ENCODE data around the gene SLIT3.

Gene SLIT3

DNA sequence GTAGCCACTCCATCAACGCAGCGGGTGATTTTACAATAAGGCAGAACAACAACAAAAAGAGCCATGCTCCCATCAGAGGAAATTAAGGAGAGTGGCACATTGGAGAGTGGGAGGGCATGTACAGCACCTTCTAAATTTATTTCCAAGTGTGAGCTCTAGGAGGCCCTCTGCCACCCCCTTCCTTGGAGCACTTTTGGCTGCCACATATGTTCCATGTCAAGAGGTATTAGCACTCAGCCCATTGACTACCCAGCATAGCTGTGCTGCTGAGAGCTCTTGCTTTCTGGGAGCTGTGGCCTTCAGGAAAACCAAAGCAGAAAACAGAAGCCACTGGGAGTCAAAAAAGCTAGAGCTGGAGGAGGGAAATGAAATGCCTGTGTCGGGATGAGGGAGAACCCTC lies 521.6 kb downstream of the SLIT3 start:
- DNase-seq: no peak

DNA sequence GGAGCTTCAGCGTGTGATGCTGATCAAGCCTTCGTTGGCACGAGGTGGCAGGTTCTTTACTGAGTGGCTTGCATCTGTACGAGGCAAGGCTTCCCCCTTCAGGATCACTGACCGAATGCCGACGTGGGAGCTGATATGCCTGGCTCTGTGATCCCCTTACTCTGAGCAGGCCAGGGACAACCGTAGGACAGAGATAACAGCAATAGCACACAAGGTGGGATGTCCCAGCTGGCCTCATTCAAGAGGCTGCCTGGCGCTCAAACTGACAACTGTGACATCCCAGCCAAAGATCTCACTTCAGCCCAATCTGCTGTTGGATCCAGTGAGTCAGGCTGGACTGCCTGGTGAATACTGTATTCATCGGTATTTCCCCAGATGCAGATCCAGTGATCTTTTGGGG lies 522.4 kb downstream of the SLIT3 start:
- DNase-seq: no peak

DNA sequence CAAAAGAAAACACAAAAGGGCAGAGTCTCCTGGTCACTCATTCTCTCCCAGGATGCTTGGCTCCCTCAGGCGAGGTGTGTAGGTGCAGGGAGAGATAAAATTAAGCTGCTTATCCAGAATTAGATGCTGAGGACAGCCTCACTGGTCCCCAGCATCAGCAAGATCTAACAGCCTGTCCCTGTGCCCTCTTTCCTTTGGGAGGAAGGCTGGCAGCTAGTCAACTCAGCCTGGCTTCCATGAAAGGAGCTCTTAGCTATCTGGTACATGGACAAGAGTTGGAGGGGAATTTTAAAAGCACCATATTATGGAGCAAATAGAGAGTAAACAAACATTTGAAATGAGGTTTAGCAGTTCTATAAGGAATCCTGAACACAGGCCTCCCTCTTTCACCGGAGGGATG lies 523.3 kb downstream of the SLIT3 start:
- no peak for DNase-seq

DNA sequence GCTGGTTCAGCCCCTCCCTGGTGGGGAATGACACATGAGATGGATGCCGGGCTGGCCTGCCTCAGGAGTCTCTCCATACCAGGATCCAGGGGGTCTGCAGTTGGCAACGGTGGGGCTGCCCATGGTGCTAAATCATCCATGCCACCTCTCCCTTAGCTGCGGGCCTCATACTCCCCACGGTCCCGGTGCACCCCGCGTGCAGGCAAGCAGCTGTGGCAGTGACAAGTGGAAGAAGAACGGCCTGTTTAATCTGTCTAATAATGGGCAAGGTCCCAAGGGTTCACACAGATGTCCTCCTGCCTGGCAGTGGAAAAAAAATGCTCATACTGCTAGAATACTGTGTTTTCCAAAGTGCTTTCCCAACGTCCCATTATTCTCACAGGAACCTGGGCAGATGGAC lies 524.9 kb downstream of the SLIT3 start:
- no peak for DNase-seq

DNA sequence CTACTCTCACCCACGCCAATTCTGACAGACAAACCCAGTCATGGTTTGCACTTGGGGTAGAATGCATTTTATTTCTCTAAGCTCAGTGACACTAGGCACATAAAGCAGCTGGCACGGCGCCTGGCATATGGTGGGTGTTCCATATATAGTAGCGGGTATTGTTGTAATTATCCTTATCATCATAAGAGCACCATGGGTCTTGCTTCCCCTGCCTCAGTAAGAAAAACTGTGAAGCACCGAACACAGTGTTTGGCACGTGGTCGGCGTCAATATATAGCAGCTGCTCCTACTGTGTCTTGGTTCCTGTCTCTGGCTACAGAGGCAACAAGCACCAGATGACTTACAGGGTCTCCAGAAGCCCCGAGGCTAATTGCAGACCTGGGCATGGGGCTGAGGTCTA lies 527.7 kb downstream of the SLIT3 start:
- no peak for DNase-seq

DNA sequence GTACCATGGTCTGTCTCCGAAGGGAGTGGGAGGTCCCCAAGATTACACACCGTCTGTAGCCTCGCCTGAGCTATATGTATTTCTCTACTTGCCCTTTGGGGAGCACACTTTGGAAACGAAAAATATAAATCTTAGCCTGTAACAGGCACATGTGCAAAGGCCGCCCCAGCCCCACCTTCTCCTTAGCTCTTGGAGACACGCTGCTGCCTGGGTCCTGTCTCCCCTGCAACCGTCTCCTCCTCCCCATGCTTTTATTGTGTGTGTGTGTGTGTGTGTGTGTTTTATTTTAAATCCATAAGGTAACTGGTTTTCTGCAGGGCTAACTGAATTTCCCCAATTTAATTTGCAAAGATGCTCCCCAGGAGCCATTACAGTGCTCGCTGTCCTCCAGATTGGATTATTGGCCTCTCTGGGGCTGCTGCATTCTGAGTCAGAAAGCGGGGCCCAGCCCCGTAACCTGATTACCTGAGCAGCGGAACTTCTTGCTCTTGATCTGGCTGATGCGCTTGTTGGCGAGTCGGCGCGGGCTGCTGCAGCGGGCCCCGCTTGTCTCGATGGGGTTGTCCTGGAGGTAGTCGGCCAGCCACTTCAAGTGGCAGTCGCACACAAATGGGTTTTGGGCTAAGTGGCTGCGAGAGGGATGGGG lies 528.5 kb downstream of the SLIT3 start:
- no peak for DNase-seq

DNA sequence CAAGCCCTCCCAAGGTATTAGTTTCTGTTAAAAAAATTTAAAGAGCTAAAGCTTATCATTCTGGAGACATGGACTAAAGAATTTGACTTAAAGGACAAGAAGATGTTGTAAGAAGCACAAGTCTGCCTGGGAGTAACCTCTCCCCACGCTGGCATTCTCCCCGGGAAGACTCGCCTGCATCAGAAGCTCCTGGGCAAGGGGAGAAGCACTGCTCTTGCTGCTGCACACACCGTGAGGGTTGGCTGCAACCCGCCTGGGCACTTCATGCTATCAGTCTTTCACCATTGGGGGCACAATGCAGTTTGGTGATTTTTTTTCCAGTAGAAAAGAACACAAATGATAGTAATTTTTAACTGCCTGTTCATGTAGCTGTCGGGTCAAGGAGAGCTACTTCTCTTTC lies 529.3 kb downstream of the SLIT3 start:
- DNase-seq: no peak

DNA sequence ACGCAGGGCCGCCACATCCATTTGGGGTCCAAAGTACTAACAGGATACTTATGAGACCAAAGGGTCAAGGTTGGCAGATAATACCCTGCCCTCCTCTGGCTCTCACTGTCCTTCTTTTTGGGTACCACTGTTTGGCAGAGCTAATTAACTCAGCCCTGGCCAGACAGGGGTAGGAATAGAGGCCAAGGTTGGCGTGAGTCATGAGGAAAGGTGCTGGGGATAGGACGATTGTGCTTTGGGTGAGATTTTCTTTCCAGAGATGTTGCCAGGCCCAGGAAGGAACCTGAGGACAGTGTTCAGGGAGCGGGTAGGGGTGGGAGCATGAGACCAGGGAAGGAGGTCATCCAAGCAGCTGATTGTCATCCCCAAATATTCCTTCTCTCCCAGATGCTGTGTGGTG lies 529.9 kb downstream of the SLIT3 start:
- DNase-seq: no peak

DNA sequence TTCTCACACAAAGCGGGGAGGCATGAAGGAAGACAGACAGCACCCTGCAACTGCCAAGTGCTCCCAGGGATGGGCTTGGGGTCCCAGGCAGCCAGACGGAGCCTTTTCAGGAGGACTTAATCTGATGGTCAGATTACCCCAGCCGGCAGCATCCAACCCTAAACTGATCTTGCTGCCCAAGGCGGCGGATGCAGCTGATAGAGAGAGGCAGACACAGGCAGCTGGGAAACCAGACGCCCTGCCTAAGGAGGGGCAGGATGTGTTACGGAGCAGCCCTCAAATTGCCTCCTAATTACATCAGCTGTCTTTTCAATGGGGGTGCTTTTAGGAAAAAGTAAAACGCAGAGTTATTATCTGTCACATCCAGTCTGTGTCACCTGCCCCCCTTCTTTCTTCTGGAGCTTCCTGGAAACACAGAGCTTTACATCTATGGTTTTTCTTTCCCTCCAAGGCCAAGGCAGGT lies 530.9 kb downstream of the SLIT3 start:
- no peak for DNase-seq

DNA sequence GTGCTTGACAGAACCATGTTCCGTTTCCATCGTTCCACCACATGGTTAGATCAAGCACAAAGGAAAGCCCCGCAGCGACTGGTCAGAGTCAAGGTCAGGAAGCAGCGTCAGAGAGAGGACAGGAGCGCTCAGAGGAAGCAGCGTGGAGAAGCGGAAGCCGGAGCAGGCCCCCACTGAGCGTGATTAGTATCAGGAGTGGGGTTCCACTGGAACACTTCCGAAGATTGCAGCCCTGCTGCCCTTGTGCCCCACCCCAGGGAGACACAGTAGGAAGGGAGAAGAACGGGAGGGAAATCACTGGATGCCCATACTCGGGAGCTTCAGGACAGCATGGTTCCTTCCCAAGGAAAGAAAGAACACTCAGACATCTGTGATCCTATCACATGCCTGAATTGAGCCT lies 532.8 kb downstream of the SLIT3 start:
- no peak for DNase-seq

DNA sequence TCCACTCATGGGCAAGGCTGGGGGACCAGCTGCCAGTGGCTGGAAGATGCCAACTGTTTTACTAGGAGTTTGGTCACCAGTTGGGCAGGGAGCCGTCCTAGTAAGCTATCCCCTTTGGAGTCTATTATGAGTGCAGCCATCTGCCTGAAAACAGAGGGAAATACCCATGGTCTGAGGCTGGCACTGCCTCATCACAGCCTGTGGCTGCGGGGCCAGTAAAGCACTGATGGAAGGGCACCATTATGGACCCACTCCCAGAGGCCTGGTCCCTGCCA lies 534.6 kb downstream of the SLIT3 start:
- DNase-seq: no peak

DNA sequence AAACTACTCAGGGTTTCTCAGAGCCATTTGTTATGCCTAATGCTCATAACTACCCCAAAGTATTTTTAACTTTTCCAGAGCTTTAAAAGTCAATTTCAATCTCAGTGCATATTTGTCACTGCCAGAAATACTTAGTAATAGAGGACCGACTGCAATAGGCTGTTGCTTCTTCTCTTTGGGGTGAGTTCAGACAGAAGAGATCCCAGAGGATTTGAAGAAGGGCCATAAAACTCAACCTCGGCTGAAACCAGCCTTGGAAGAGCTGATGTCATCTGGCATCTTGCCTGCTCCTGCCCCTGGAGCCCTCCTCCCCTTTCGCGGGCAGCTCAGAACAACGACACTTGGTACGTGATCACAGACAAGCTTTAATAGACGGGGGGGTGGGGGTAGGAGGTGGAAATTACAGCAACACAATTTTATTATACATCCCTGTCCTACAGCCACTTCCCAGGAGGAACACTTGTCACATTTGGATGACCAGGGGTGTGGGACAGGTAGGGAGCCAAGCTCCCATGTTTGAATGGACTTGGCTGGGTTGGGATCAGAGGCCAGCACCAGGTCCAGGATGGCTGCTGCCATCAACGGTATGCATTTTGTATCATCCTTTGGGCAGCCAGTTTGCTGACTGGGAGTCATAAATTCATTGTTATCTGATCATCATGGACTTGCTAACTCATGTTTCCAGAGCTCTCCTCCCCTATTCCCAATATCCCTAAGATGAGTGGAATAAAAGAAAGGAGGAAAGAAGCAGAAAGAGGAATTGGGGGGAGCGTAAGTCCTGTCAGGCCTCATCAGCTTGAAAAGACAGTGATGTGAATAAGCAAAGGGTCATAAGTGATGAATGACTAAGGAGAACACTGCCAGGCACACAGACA lies 535.2 kb downstream of the SLIT3 start:
- peak; percentile 74 for DNase-seq

DNA sequence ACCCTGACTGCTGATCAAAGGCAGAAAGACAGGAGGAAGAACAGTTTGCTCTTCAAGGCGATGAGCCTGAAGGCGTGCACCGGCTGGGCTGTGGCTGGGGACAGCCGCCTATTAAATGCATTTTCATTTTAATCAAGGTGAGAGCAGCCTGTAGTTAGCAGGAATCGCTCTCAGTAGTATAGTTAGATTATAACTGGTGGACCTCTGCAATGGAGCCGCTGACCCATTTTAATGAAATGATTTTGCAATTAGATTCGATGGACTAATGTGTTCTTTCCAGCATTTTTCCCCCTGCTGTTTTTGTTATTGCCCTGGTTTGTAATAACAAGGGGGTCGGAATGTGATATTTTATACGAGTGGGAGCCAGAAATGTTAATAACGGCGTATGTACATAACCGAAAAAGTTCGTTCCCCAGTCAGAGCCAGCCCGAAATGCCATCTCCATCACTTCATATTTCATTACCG lies 535.8 kb downstream of the SLIT3 start:
- DNase-seq: no peak

DNA sequence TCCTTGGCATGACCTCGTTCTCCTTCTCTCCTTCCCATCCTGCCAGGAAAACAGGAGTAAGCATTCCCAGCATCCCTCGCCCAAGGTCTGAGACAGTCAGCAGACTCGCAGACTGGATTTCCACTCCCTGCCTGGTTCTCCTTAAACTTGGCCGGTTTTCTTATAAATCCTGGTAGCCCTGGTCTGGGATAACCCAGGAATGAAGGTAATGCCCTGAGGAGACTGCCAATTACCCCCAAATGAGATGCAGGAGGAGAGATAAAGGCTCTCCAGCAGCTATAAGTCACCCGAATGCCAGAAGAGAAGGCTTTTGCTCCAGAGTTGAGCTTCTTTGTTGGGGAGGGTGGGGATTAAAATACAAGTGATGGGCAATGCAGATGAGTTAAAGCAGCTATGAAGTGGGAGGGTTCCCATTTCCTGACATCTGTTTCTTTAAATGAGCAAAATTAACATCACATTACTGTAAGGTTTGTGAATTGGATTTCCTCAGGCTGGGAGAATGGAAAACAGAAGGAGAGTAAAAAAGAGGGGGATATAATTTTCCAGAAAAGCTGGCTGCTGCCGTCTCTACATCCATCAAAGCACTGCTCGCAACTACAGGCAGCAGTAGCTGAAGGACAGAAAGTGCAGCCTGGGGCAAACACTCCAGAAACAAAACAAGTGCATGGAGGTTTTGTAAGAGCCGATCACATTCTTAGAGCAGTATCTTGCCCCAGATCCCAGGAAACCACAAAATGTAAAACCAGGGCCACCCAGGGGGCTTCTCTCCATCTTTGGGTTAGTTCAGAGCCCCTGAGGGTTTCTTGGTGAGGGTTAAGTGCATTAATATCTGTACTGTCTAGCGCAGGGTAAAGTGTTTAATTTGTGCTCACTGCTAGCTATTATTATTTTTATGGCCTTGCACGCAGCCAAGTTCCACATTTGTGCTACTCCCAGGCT lies 544.2 kb downstream of the SLIT3 start:
- no peak for DNase-seq

DNA sequence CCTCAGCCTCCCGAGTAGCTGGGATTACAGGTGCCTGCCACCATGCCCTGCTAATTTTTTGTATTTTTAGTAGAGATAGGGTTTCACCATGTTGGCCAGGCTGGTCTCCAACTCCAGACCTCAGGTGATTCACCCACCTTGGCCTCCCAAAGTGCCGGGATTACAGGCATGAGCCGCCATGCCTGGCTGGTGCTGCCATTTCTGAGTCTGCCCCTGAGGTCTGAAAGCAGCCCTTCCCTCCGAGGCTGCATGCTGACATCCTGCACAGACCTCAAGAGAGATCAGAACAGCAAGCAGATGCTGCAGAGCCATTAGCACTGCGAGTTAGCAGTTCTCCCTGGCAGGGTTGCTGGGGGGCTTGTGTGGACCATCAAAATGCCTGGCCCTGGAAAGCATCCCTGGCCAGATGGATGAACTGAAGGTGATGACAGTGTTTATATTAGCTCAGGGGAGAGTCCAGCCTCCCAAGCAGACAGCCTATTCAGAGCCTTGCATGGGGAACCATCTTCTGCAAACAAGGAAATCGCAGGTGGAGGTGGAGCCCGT lies 545.3 kb downstream of the SLIT3 start:
- no peak for DNase-seq

DNA sequence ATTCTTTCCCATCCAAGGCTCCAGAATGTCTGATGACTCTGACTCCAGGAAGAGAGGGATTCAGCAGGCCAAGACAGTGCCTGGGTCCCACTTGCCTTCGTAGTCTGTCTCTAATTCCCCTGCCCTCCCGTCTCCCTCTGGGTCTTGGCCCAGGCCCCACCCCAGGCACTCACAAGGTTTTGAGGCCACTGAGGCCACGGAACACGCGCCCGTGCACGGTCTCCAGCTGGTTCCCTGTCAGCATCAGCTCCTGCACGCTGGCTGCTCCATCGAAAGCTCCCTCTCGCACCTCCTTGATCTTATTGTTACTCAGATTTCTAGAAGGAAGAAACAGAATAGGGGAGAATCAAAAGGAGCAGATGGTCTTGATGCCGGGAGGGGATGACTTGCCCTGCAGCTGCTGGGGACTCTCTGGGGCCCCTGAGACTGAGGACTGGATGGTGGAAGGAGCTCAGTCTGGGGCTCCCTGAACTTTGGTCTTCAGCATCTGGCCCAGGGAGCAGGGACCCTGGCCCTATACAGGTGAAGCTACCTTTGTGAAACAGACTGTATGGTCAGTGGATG lies 547.2 kb downstream of the SLIT3 start:
- no peak for DNase-seq

DNA sequence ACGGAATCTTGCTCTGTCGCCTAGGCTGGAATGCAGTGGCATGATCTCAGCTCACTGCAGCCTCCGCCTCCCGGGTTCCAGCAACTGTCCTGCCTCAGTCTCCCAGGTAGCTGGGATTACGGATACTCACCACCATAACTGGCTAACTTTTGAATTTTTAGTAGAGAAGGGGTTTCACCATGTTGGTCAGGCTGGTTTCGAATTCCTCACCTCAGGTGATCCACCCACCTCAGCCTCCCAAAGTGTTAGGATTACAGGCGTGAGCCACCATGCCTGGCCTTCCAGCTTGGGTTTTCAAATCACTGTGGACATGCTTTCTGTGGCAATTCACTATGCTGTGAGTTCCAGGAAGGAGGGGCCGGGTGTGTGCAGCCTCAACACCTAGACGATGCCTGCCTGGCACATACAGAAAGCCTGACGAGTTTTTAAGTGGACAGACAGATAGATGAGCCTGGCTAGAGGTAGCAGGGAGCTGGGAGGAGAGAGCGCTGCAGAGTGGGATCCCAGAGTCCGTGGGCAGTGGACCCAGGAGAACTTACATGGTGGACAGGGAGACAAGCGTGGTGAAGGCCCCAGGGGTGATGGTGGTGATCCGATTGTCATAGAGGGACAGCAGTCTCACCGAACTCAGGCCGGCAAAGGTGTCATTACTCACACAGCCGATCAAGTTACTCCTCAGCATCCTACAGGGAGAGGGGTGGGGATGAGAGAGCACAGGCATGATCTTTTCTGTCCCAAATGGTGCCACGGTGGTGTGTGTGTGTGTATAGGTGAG lies 548.3 kb downstream of the SLIT3 start:
- DNase-seq: no peak

DNA sequence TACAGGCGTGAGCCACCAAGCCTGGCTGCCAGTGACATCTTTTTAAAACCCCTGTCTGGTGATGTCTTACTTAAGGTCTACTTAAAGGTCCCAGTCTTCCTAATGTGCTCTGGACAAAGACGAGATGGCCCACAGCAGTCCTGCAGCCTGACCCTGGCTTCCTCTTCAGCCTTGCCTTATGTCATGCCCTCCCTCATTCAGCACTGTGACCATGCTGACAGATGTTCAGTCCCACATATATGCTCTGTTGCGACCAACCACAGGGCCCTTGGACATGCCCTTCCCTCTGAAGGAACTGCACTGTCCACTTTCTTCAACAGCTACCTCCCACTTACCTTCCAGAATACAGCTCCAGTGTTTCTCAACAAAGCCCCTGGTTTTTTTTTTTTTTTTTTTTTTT lies 548.9 kb downstream of the SLIT3 start:
- DNase-seq: no peak

DNA sequence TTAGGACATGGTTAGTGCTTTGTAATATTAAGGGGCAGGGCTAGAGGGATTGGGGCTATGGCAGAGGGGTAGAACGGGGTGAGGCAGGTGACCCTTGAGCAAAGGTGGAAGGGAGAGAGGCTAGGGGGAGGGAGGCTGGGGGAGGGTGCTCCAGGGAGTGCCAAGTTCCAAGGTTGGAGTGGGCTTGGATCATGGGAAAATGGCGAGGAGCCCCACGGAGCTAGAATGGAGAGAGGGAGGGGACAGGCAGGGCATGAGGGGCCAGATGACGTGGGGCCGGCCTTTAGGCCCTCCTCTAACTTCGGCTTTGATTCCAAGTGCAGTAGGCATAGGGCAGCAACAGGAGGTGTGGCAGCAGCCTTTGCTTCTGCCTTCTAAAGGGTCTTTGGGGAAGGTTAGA lies 550.0 kb downstream of the SLIT3 start:
- no peak for DNase-seq

DNA sequence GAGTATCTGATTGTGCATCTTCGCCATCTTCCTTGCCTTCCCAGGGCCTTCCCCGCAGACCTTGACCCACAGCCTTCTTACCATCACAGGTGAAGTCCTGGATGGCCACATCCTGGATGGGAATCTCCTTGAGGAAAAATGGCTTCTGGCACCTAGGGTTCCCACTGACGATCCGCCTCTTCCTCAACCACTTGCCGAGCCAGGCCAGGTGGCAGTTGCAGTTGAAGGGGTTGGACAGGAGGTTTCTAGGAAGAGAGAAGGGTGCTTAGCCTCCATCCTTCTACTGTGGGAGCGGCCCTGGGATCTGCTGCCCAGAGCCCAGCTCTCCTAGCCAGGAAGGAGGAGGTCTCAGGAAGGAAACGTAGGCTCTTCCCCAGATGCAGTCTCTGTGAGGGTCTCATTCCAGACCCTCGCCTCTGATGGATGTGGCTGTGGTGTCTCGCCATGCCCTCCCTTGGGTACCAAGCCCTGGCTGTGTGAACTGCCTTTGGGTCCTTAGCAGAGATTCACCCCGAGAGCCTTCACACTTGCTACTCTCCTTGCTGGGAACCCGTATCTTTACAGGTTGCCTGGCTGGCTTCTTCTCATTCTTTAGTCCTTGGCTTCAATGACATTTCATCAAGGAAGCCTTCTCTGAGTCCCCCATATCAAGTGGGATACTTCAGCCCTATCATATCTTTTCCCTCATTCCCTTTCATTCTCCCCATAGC lies 551.4 kb downstream of the SLIT3 start:
- no peak for DNase-seq

Data from T1000 (cell line).